H9 (cell line): Measurements from ENCODE around the gene MAPK8IP3. TPM values are rescaled to one million over a fixed set of nuclear protein-coding genes. Genes with fewer than 3 reads are reported as not detected.
A peak's percentile ranks its signal among the peaks of the same experiment; 100 is the strongest.

Source experiments
- DNase-seq: peaks from one replicate; pipeline ENCODE4 v3.0.0-alpha.2; 2017
- H2AFZ ChIP-seq: one replicate; pipeline ENCODE4 v1.6.1; 2013; ENCODE audit warnings: mild to moderate bottlenecking, low read length, control low read depth, moderate library complexity
- H2AK5ac ChIP-seq: 2 replicates; pipeline ENCODE4 v1.6.1; 2013; ENCODE audit warnings: low read length, control low read depth, mixed read lengths; ENCODE audit not compliant: insufficient read length
- H2BK120ac ChIP-seq: one replicate; pipeline ENCODE4 v1.6.1; 2013; ENCODE audit warnings: low read depth, mild to moderate bottlenecking, low read length, control low read depth, inconsistent platforms; ENCODE audit not compliant: poor library complexity, severe bottlenecking
- H2BK12ac ChIP-seq: 2 replicates; pipeline ENCODE4 v1.6.1; 2013; ENCODE audit warnings: low read length, control low read depth, mixed read lengths, low read depth; ENCODE audit not compliant: insufficient read length
- H2BK15ac ChIP-seq: 2 replicates; pipeline ENCODE4 v1.6.1; 2013; ENCODE audit warnings: low read depth, low read length, control low read depth
- H2BK20ac ChIP-seq: one replicate; pipeline ENCODE4 v1.6.1; 2013; ENCODE audit warnings: low read depth, mild to moderate bottlenecking, low read length, control low read depth, inconsistent platforms; ENCODE audit not compliant: poor library complexity, severe bottlenecking
- H2BK5ac ChIP-seq: 2 replicates; pipeline ENCODE4 v1.6.1; 2013; ENCODE audit warnings: low read length, control low read depth, mixed read lengths; ENCODE audit not compliant: insufficient read length
- H3K14ac ChIP-seq: 2 replicates; pipeline ENCODE4 v1.6.1; 2013; ENCODE audit warnings: low read length, control low read depth; ENCODE audit not compliant: insufficient read depth
- H3K18ac ChIP-seq: 2 replicates; pipeline ENCODE4 v1.6.1; 2013; ENCODE audit warnings: low read depth, mild to moderate bottlenecking, mixed read lengths, low read length, control low read depth; ENCODE audit not compliant: insufficient read length
- H3K23ac ChIP-seq: 2 replicates; pipeline ENCODE4 v1.6.1; 2013; ENCODE audit warnings: low read length, control low read depth, mixed read lengths, low read depth; ENCODE audit not compliant: insufficient read length
- H3K23me2 ChIP-seq: 2 replicates; pipeline ENCODE4 v1.6.1; 2013; ENCODE audit warnings: low read depth, mild to moderate bottlenecking, mixed read lengths, low read length, control low read depth; ENCODE audit not compliant: insufficient read length, poor library complexity, severe bottlenecking
- H3K27ac ChIP-seq: 2 replicates; pipeline ENCODE4 v1.5.1; 2013; ENCODE audit warnings: low read length, control low read depth, mixed read lengths, low read depth; ENCODE audit not compliant: insufficient read length
- H3K27me3 ChIP-seq: 2 replicates; pipeline ENCODE4 v1.6.1; 2013; ENCODE audit warnings: low read length, control low read depth, inconsistent platforms; ENCODE audit not compliant: insufficient read depth
- H3K4ac ChIP-seq: 2 replicates; pipeline ENCODE4 v1.6.1; 2013; ENCODE audit warnings: low read depth, mild to moderate bottlenecking, control low read depth, inconsistent platforms, low read length, moderate library complexity
- H3K4me1 ChIP-seq: 2 replicates; pipeline ENCODE4 v1.6.1; 2013; ENCODE audit warnings: low read length, control low read depth, inconsistent platforms; ENCODE audit not compliant: insufficient read depth
- H3K4me2 ChIP-seq: 2 replicates; pipeline ENCODE4 v1.6.1; 2013; ENCODE audit warnings: low read length, control low read depth, mixed read lengths; ENCODE audit not compliant: insufficient read length, insufficient read depth
- H3K56ac ChIP-seq: 2 replicates; pipeline ENCODE4 v1.6.1; 2013; ENCODE audit warnings: low read depth, mild to moderate bottlenecking, mixed read lengths, low read length, control low read depth; ENCODE audit not compliant: insufficient read length
- H3K79me1 ChIP-seq: 2 replicates; pipeline ENCODE4 v1.6.1; 2013; ENCODE audit warnings: low read depth, mild to moderate bottlenecking, moderate library complexity, low read length, control low read depth, inconsistent platforms; ENCODE audit not compliant: insufficient read depth, poor library complexity, severe bottlenecking
- H3K79me2 ChIP-seq: 2 replicates; pipeline ENCODE4 v1.6.1; 2013; ENCODE audit warnings: low read length, control low read depth, inconsistent platforms; ENCODE audit not compliant: insufficient read depth
- H3K9ac ChIP-seq: 2 replicates; pipeline ENCODE4 v1.6.1; 2013; ENCODE audit warnings: low read length, control low read depth, mixed read lengths; ENCODE audit not compliant: insufficient read length; ENCODE audit errors: extremely low read depth
- H3K9me3 ChIP-seq: one replicate; pipeline ENCODE4 v1.6.1; 2013; ENCODE audit warnings: low read depth, low read length, inconsistent platforms; ENCODE audit not compliant: control insufficient read depth
- H3T11ph ChIP-seq: one replicate; pipeline ENCODE4 v1.6.1; 2013; ENCODE audit warnings: mild to moderate bottlenecking, low read length, control low read depth, inconsistent platforms
- H4K20me1 ChIP-seq: one replicate; pipeline ENCODE4 v1.6.1; 2013; ENCODE audit not compliant: control insufficient read depth, insufficient read length, insufficient read depth
- H4K5ac ChIP-seq: 2 replicates; pipeline ENCODE4 v1.6.1; 2013; ENCODE audit warnings: low read depth, mild to moderate bottlenecking, mixed read lengths, low read length, control low read depth; ENCODE audit not compliant: insufficient read length
- H4K8ac ChIP-seq: replicated peaks from 2 replicates; pipeline ENCODE4 v1.6.1; 2013; ENCODE audit warnings: low read length, control low read depth, mixed read lengths, low read depth; ENCODE audit not compliant: insufficient read length
- H4K91ac ChIP-seq: 2 replicates; pipeline ENCODE4 v1.6.1; 2013; ENCODE audit warnings: low read depth, mild to moderate bottlenecking, moderate library complexity, mixed read lengths, low read length, control low read depth; ENCODE audit not compliant: insufficient read length
- H3K27ac Mint-ChIP-seq, 3 experiments: 2 replicates in 2 of 3; 3 replicates in 1 of 3; pipeline ENCODE4 v1.8.0; 2020 to 2021; ENCODE audit warnings: mixed read lengths in 3 of 3, mild to moderate bottlenecking in 1 of 3, moderate library complexity in 1 of 3
- H3K27me3 Mint-ChIP-seq: 2 replicates; pipeline ENCODE4 v1.8.0; 2021; ENCODE audit warnings: low read depth, mild to moderate bottlenecking, moderate library complexity, mixed read lengths
- H3K36me3 Mint-ChIP-seq, 3 experiments: 2 replicates in 2 of 3; 3 replicates in 1 of 3; pipeline ENCODE4 v1.8.0; 2020 to 2021; ENCODE audit warnings: low read depth in 3 of 3, mixed read lengths in 3 of 3; ENCODE audit not compliant: insufficient read depth in 1 of 3
- H3K4me1 Mint-ChIP-seq, 2 experiments: 2 replicates each; pipeline ENCODE4 v1.8.0; 2020; ENCODE audit warnings: mixed read lengths in 2 of 2
- H3K4me3 Mint-ChIP-seq, 2 experiments: 2 replicates in 1 of 2; 3 replicates in 1 of 2; pipeline ENCODE4 v1.8.0; 2020 to 2021; ENCODE audit warnings: mild to moderate bottlenecking in 2 of 2, mixed read lengths in 2 of 2, moderate library complexity in 1 of 2
- H3K9me3 Mint-ChIP-seq, 2 experiments: 2 replicates in 1 of 2; 3 replicates in 1 of 2; pipeline ENCODE4 v1.8.0; 2020; ENCODE audit warnings: mild to moderate bottlenecking in 2 of 2, mixed read lengths in 2 of 2, moderate library complexity in 1 of 2
- CTCF ChIP-seq: fragments of 200-600 bp; sonication (generic); conservative IDR thresholded peaks from 3 replicates; pipeline ENCODE4 v1.8.0; 2021; ENCODE audit warnings: antibody characterized with exemption, mild to moderate bottlenecking
- WGBS: extraction: QIAGEN DNeasy Blood & Tissue Kit; methylation state at CpG from one replicate; pipeline ENCODE4 v1.1.7; 2013; ENCODE audit warnings: missing lambda C conversion rate, low lambda C conversion rate, mixed read lengths; ENCODE audit not compliant: insufficient read length; ENCODE audit errors: extremely low coverage; 5-methylcytosine and 5-hydroxymethylcytosine counted together
- total RNA-seq: library from RNA; stranded (reverse); gene quantifications from 2 replicates; pipeline ENCODE4 v1.2.1, GENCODE V29; 2021

Gene MAPK8IP3
- total RNA-seq, 1 experiment from 2014 or later = 51.3 TPM

GRCh38 chr16:1780677-1781072, 74.7 kb downstream of the MAPK8IP3 start:
- Mint-ChIP-seq H3K4me3 (peak overlapping the region; percentile 91 to 94; a peak in 4 of 5 replicates), H3K4me1 (peaks cover 7 to 14% of the 10 kb centered on the region in 2 experiments), H3K36me3 (peaks cover 1 to 39% (median 11%) of the 10 kb centered on the region in 3 experiments; a peak in 5 of 7 replicates), H3K9me3 (no peaks in the 10 kb centered on the region), H3K27ac (no peak overlapping the region; a peak in 1 of 7 replicates), H3K27me3 (peaks cover 2% of the 10 kb centered on the region; the same call in 1 of the 2 replicates)
- H3K56ac ChIP-seq = no peak overlapping the region
- H2AK5ac ChIP-seq = no peak overlapping the region
- no peak overlapping the region for H3K14ac ChIP-seq
- DNase-seq = no peak
- H2BK15ac ChIP-seq = no peak overlapping the region
- no peaks in the 10 kb centered on the region for H3K9me3 ChIP-seq
- TF ChIP-seq CTCF = no peak
- no peak overlapping the region for H2BK12ac ChIP-seq
- H4K20me1 ChIP-seq = no peaks in the 10 kb centered on the region
- peaks cover 5% of the 10 kb centered on the region for H3K23me2 ChIP-seq
- no peak overlapping the region for H3K27ac ChIP-seq
- peaks cover 5% of the 10 kb centered on the region for H3K79me1 ChIP-seq
- H4K91ac ChIP-seq = no peak overlapping the region
- no peaks in the 10 kb centered on the region; the same call in 1 of the 2 replicates for H3K4me1 ChIP-seq
- H3K23ac ChIP-seq = no peak overlapping the region
- H4K8ac ChIP-seq = no peak overlapping the region
- H2BK120ac ChIP-seq = no peak overlapping the region
- H4K5ac ChIP-seq = no peak overlapping the region
- no peak overlapping the region for H3K4ac ChIP-seq
- no peak overlapping the region for H3T11ph ChIP-seq
- no peak overlapping the region for H3K9ac ChIP-seq
- peaks cover 6% of the 10 kb centered on the region; the same call in 1 of the 2 replicates for H3K79me2 ChIP-seq
- WGBS = no CpG with 5 or more reads among the region's 6 CpGs
- no peak overlapping the region for H2AFZ ChIP-seq
- no peak overlapping the region for H3K18ac ChIP-seq
- no peak overlapping the region for H2BK20ac ChIP-seq
- H3K4me2 ChIP-seq = no peak overlapping the region
- no peaks in the 10 kb centered on the region for H3K27me3 ChIP-seq
- no peak overlapping the region for H2BK5ac ChIP-seq
